Endothelial cell (in vitro differentiated cells): Measurements from ENCODE around the gene BHLHE41. TPM values are rescaled to one million over a fixed set of nuclear protein-coding genes. Genes with fewer than 3 reads are reported as not detected.

Source experiments
- DNase-seq: peaks from one replicate; pipeline ENCODE4 v3.0.0; 2021; ENCODE audit warnings: low spot score
- H3K27ac Mint-ChIP-seq: one replicate; pipeline ENCODE4 v1.8.0; 2021; ENCODE audit warnings: mixed read lengths, inconsistent platforms; ENCODE audit not compliant: unreplicated experiment
- H3K27me3 Mint-ChIP-seq: one replicate; pipeline ENCODE4 v1.8.0; 2021; ENCODE audit warnings: mild to moderate bottlenecking, moderate library complexity, mixed read lengths, inconsistent platforms; ENCODE audit not compliant: unreplicated experiment
- H3K36me3 Mint-ChIP-seq: one replicate; pipeline ENCODE4 v1.8.0; 2021; ENCODE audit warnings: mild to moderate bottlenecking, low read depth, mixed read lengths, inconsistent platforms; ENCODE audit not compliant: unreplicated experiment
- H3K4me1 Mint-ChIP-seq: one replicate; pipeline ENCODE4 v1.8.0; 2021; ENCODE audit warnings: mild to moderate bottlenecking, mixed read lengths, inconsistent platforms; ENCODE audit not compliant: unreplicated experiment
- H3K4me3 Mint-ChIP-seq: one replicate; pipeline ENCODE4 v1.8.0; 2021; ENCODE audit warnings: mild to moderate bottlenecking, mixed read lengths, inconsistent platforms; ENCODE audit not compliant: unreplicated experiment
- H3K9me3 Mint-ChIP-seq: one replicate; pipeline ENCODE4 v1.8.0; 2021; ENCODE audit warnings: mixed read lengths, inconsistent platforms; ENCODE audit not compliant: unreplicated experiment
- CTCF ChIP-seq: fragments of 200-600 bp; sonication (generic); IDR thresholded peaks from one replicate; pipeline ENCODE4 v1.5.0; 2021; ENCODE audit warnings: antibody characterized with exemption; ENCODE audit not compliant: unreplicated experiment
- total RNA-seq: library from RNA; stranded (reverse); fragmentation: NEBNext Ultra II Directional; extraction: Animal tissue kit (Norgen Biotek cat#: 25700); gene quantifications from one replicate; pipeline ENCODE4 v1.2.1, GENCODE V29; 2021; ENCODE audit not compliant: unreplicated experiment

The BHLHE41 gene
- total RNA-seq, 1 donor from 2014 or later = 4.0 TPM

- Mint-ChIP-seq H3K27ac (no peak overlapping the region), H3K27me3 (no peaks in the 10 kb centered on the region), H3K4me1 (no peaks in the 10 kb centered on the region), H3K4me3 (no peak overlapping the region), H3K9me3 (no peaks in the 10 kb centered on the region), H3K36me3 (no peaks in the 10 kb centered on the region)
- DNase-seq = no peak
- no peak for TF ChIP-seq CTCF
Measured at GRCh38 chr12:26148291-26148690, 23.5 kb upstream of the BHLHE41 start.

GRCh38 chr12:26143291-26143690 is 18.5 kb upstream of the BHLHE41 start:
- H3K36me3 Mint-ChIP-seq = no peaks in the 10 kb centered on the region
- no peaks in the 10 kb centered on the region for H3K27me3 Mint-ChIP-seq
- no peak for TF ChIP-seq CTCF
- H3K4me1 Mint-ChIP-seq = no peaks in the 10 kb centered on the region
- no peak overlapping the region for H3K4me3 Mint-ChIP-seq
- H3K9me3 Mint-ChIP-seq = no peaks in the 10 kb centered on the region
- no peak for DNase-seq
- no peak overlapping the region for H3K27ac Mint-ChIP-seq

- H3K9me3 Mint-ChIP-seq = no peaks in the 10 kb centered on the region
- DNase-seq = no peak
- no peak overlapping the region for H3K4me3 Mint-ChIP-seq
- TF ChIP-seq CTCF = no peak
- peaks cover 4% of the 10 kb centered on the region for H3K4me1 Mint-ChIP-seq
- H3K27me3 Mint-ChIP-seq = no peaks in the 10 kb centered on the region
- H3K36me3 Mint-ChIP-seq = no peaks in the 10 kb centered on the region
- H3K27ac Mint-ChIP-seq = no peak overlapping the region
Measured at GRCh38 chr12:26138860-26139259, 14.0 kb upstream of the BHLHE41 start.

- no peaks in the 10 kb centered on the region for H3K27me3 Mint-ChIP-seq
- no peaks in the 10 kb centered on the region for H3K9me3 Mint-ChIP-seq
- TF ChIP-seq CTCF = no peak
- H3K4me1 Mint-ChIP-seq = peaks cover 4% of the 10 kb centered on the region
- H3K4me3 Mint-ChIP-seq = no peak overlapping the region
- no peak overlapping the region for H3K27ac Mint-ChIP-seq
- no peaks in the 10 kb centered on the region for H3K36me3 Mint-ChIP-seq
- no peak for DNase-seq
Measured at GRCh38 chr12:26136688-26137087, 11.9 kb upstream of the BHLHE41 start.

- H3K27me3 Mint-ChIP-seq = no peaks in the 10 kb centered on the region
- DNase-seq = no peak
- no peak for TF ChIP-seq CTCF
Measured at GRCh38 chr12:26135571-26135970, 10.7 kb upstream of the BHLHE41 start.

More at GRCh38 chr12:26135571-26135970, 10.7 kb upstream of the BHLHE41 start:
- Mint-ChIP-seq H3K27ac (no peak overlapping the region), H3K9me3 (no peaks in the 10 kb centered on the region), H3K4me1 (peaks cover 4% of the 10 kb centered on the region), H3K36me3 (no peaks in the 10 kb centered on the region), H3K4me3 (no peak overlapping the region)
